Fibroblast of lung (primary cell): ENCODE results near the gene PPP1R14D.

ENCODE experiments used
- CTCF ChIP-seq, 2 donors: IDR thresholded peaks in 1 of 2; conservative IDR thresholded peaks in 1 of 2; 1 replicate in 1 of 2; 2 replicates in 1 of 2; pipeline ENCODE4 v1.5.1; 2011 to 2012; ENCODE audit warnings: low read length in 2 of 2, control low read depth in 1 of 2, inconsistent platforms in 1 of 2, low read depth in 1 of 2, mild to moderate bottlenecking in 1 of 2
- EZH2 ChIP-seq: IDR thresholded peaks from 2 replicates; pipeline ENCODE4 v1.5.1; 2012; ENCODE audit warnings: low read length, control low read depth, mild to moderate bottlenecking; ENCODE audit errors: missing control alignments

- TF ChIP-seq CTCF (conservative IDR thresholded peaks at IDR 0.05 in 1 of 2, IDR thresholded peaks at IDR 0.05 in 1 of 2; ENCODE audit: low read depth in 1 of 2, low read length in 2 of 2) = no peak
- TF ChIP-seq EZH2 = no peak
Observed at GRCh38 chr15:40789119-40789518, 39.4 kb downstream of the PPP1R14D start.
